IMR-90 (cell line): ENCODE data around the gene ARMH3. TPM values are rescaled to one million over a fixed set of nuclear protein-coding genes. Genes with fewer than 3 reads are reported as not detected.

Source experiments
- ATAC-seq: fragments of 200-7000 bp; cut with Tn5 transposase; 2 replicates; pipeline ENCODE4 v1.9.1; 2020; ENCODE audit warnings: low read depth, mild to moderate bottlenecking, moderate library complexity
- BruUV-seq: library from RNA; stranded (reverse); fragments of 400-500 nt; replicated peaks from 2 replicates; lab custom pipeline; 2021; lab: Mats Ljungman, UMichigan
- CTCF ChIA-PET: fragments of 300-600 bp; formaldehyde crosslinking; extraction: SDS; loops from one replicate; lab custom pipeline; 2021; ENCODE audit warnings: antibody characterized with exemption; lab: Yijun Ruan, JAX
- POLR2A ChIA-PET: fragments of 300-600 bp; sonication (Branson Sonifier 250); formaldehyde crosslinking; loops from one replicate; lab custom pipeline; 2022; ENCODE audit warnings: antibody characterized with exemption; ENCODE audit not compliant: unreplicated experiment; lab: Charles Lee
- DNase-seq: peaks from one replicate; pipeline ENCODE4 v3.0.0; 2013
- H2AFZ ChIP-seq: replicated peaks from 2 replicates; pipeline ENCODE3; 2013; ENCODE audit warnings: low read length, mild to moderate bottlenecking; ENCODE audit not compliant: poor library complexity
- H2AK5ac ChIP-seq: 2 replicates; pipeline ENCODE4 v1.6.1; 2013; ENCODE audit warnings: low read depth, low read length, inconsistent platforms
- H2AK9ac ChIP-seq: replicated peaks from 2 replicates; pipeline ENCODE3; 2013; ENCODE audit warnings: mild to moderate bottlenecking, low read depth, low read length, moderate library complexity; ENCODE audit not compliant: poor library complexity
- H2BK120ac ChIP-seq: 2 replicates; pipeline ENCODE4 v1.6.1; 2013; ENCODE audit warnings: low read depth, low read length, inconsistent platforms
- H2BK15ac ChIP-seq: 3 replicates; pipeline ENCODE4 v1.6.1; 2013; ENCODE audit warnings: low read depth, low read length, inconsistent platforms
- H2BK20ac ChIP-seq: 2 replicates; pipeline ENCODE4 v1.6.1; 2013; ENCODE audit warnings: low read depth, mild to moderate bottlenecking, inconsistent platforms, low read length, moderate library complexity
- H2BK5ac ChIP-seq: 2 replicates; pipeline ENCODE4 v1.6.1; 2013; ENCODE audit warnings: mild to moderate bottlenecking, low read depth, low read length, inconsistent platforms; ENCODE audit not compliant: poor library complexity, severe bottlenecking
- H3K14ac ChIP-seq: replicated peaks from 2 replicates; pipeline ENCODE4 v1.6.1; 2013; ENCODE audit warnings: low read depth, low read length, inconsistent platforms
- H3K18ac ChIP-seq: 2 replicates; pipeline ENCODE4 v1.6.1; 2013; ENCODE audit warnings: low read depth, low read length, control low read depth
- H3K23ac ChIP-seq: 2 replicates; pipeline ENCODE4 v1.6.1; 2013; ENCODE audit warnings: low read depth, low read length, inconsistent platforms
- H3K27ac ChIP-seq: 2 replicates; pipeline ENCODE4 v1.5.1; 2013; ENCODE audit warnings: mild to moderate bottlenecking, control low read depth, low read length; ENCODE audit not compliant: insufficient read depth
- H3K27me3 ChIP-seq: 2 replicates; pipeline ENCODE4 v1.6.1; 2013; ENCODE audit warnings: low read length; ENCODE audit not compliant: control insufficient read depth, insufficient read depth
- H3K36me3 ChIP-seq: 2 replicates; pipeline ENCODE4 v1.6.1; 2013; ENCODE audit warnings: low read length, mixed read lengths; ENCODE audit not compliant: control insufficient read depth, insufficient read depth
- H3K4ac ChIP-seq: 2 replicates; pipeline ENCODE4 v1.6.1; 2013; ENCODE audit warnings: low read depth, low read length, inconsistent platforms
- H3K4me1 ChIP-seq: 2 replicates; pipeline ENCODE4 v1.6.1; 2013; ENCODE audit warnings: low read length, mixed read lengths; ENCODE audit not compliant: control insufficient read depth, insufficient read depth
- H3K4me2 ChIP-seq: 2 replicates; pipeline ENCODE4 v1.6.1; 2013; ENCODE audit warnings: low read depth, mild to moderate bottlenecking, control low read depth, low read length, moderate library complexity
- H3K4me3 ChIP-seq: 2 replicates; pipeline ENCODE4 v1.5.1; 2013; ENCODE audit warnings: low read depth, mild to moderate bottlenecking, control low read depth, low read length, moderate library complexity; ENCODE audit not compliant: insufficient read depth
- H3K56ac ChIP-seq: 2 replicates; pipeline ENCODE4 v1.6.1; 2013; ENCODE audit warnings: low read length, inconsistent platforms; ENCODE audit not compliant: insufficient read depth; ENCODE audit errors: extremely low read depth
- H3K79me1 ChIP-seq, 2 experiments: 2 replicates each; pipeline ENCODE4 v1.6.1; 2013; ENCODE audit warnings: low read length in 2 of 2, inconsistent platforms in 1 of 2, low read depth in 1 of 2
- H3K9ac ChIP-seq: 2 replicates; pipeline ENCODE4 v1.6.1; 2013; ENCODE audit warnings: low read depth, low read length, control low read depth
- H3K9me1 ChIP-seq: 2 replicates; pipeline ENCODE4 v1.6.1; 2013; ENCODE audit warnings: low read length, inconsistent platforms; ENCODE audit not compliant: insufficient read depth
- H3K9me3 ChIP-seq: 2 replicates; pipeline ENCODE4 v1.6.1; 2013; ENCODE audit warnings: low read length; ENCODE audit not compliant: control insufficient read depth, insufficient read depth
- H4K20me1 ChIP-seq: 2 replicates; pipeline ENCODE4 v1.6.1; 2013; ENCODE audit warnings: low read length, inconsistent platforms; ENCODE audit not compliant: insufficient read depth
- H4K5ac ChIP-seq: 2 replicates; pipeline ENCODE4 v1.6.1; 2013; ENCODE audit warnings: mild to moderate bottlenecking, low read depth, low read length, control low read depth
- H4K8ac ChIP-seq, 2 experiments: 2 replicates each; pipeline ENCODE4 v1.6.1; 2013; ENCODE audit warnings: low read depth in 2 of 2, low read length in 2 of 2, control low read depth in 1 of 2, inconsistent platforms in 1 of 2
- H4K91ac ChIP-seq: 2 replicates; pipeline ENCODE4 v1.6.1; 2013; ENCODE audit warnings: low read depth, low read length, inconsistent platforms; ENCODE audit not compliant: insufficient read depth
- CEBPB ChIP-seq: IDR thresholded peaks from 2 replicates; pipeline ENCODE4 v1.6.1; 2012; ENCODE audit warnings: low read depth, low read length, improper control_type of control experiment
- MAFK ChIP-seq: IDR thresholded peaks from 2 replicates; pipeline ENCODE4 v1.6.1; 2012; ENCODE audit warnings: low read depth, low read length, improper control_type of control experiment
- RFX5 ChIP-seq: IDR thresholded peaks from 2 replicates; pipeline ENCODE4 v1.8.0; 2012; ENCODE audit warnings: low read depth, mild to moderate bottlenecking, low read length, moderate library complexity
- WGBS, 2 experiments: methylation state at CpG; one replicate each; pipeline versions ENCODE4 v1.1.5 to v1.1.7; 2013; ENCODE audit warnings: missing lambda C conversion rate in 2 of 2; ENCODE audit not compliant: insufficient read length in 1 of 2; ENCODE audit errors: extremely low coverage in 2 of 2; 5-methylcytosine and 5-hydroxymethylcytosine counted together
- dilution Hi-C: fragments of 300-500 bp; cut with HindIII; formaldehyde crosslinking; loops from one replicate; pipeline ENCODE4 v1.14.3; 2018; ENCODE audit warnings: low sequenced_read_pairs; ENCODE audit not compliant: unreplicated experiment
- in situ Hi-C: fragments of 300-500 bp; cut with MboI; formaldehyde crosslinking; loops from 3 replicates; pipeline ENCODE4 v1.14.3; 2019; ENCODE audit warnings: low sequenced_read_pairs, inconsistent platforms, mixed read lengths
- intact Hi-C: fragments of 100-400 bp; cut with micrococcal nuclease; formaldehyde crosslinking; loops from 2 replicates; pipeline ENCODE4 v1.10.0; 2022
- polyA plus RNA-seq, 3 experiments: library from polyadenylated mRNA; depleted of rRNA; stranded (reverse); fragments of >200 nt; gene quantifications; 2 replicates each; pipeline ENCODE4 v1.2.3, GENCODE V29; 2012; ENCODE audit warnings: low replicate concordance in 1 of 3
- total RNA-seq: library from RNA; depleted of rRNA; stranded (reverse); fragments of >200 nt; gene quantifications from 2 replicates; pipeline ENCODE4 v1.2.3, GENCODE V29; 2012

ARMH3 gene
- total and polyA plus RNA-seq, 2 of the 4 experiments (the other 2 are of a cell fraction) = 12.1 to 13.1 TPM

DNA sequence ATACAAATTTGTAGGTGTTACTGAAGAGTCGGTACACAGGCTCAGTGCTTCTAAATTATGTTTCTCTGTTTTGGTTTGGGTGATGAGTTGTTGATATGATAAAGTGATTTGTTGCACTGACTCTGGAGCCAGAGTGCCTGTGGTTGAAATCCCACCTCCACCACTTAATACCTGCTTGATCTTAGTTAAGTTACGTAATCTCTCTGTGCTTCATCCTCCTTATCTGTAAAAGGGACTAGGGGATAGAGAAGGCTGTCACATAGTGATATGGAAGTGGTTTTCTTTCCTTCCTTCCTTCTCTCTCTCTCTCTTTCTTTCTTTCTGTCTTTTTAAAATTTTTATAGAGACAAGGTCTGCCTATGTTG is 8.5 kb upstream of the ARMH3 start:
- H3K27me3 ChIP-seq = no peaks in the 10 kb centered on the region
- in situ Hi-C loops (no loop called here), intact Hi-C loops (no loop called here), dilution Hi-C loops (no loop called here)
- no peak overlapping the region for H3K56ac ChIP-seq
- peaks cover 22% of the 10 kb centered on the region for H3K4me1 ChIP-seq
- H2AK5ac ChIP-seq = peak overlapping the region; percentile 5; the same call in 1 of the 2 replicates
- H2BK120ac ChIP-seq = no peak overlapping the region; the same call in 1 of the 2 replicates
- H3K4me2 ChIP-seq = no peak overlapping the region
- 0 out of 2 replicates have a peak overlapping the region, but pooled peaks have one; percentile 11 for H3K23ac ChIP-seq
- DNase-seq = no peak
- H4K5ac ChIP-seq = peak overlapping the region; percentile 54
- no peaks in the 10 kb centered on the region for H3K9me3 ChIP-seq
- no TSS peak for BruUV-seq
- peak overlapping the region; percentile 26; the same call in 1 of the 3 replicates for H2BK15ac ChIP-seq
- TF ChIP-seq RFX5 (no peak), CEBPB (peak; percentile 67), MAFK (no peak)
- no peak overlapping the region for H2AFZ ChIP-seq
- H4K20me1 ChIP-seq = peaks cover 33% of the 10 kb centered on the region
- no peak overlapping the region for H3K4me3 ChIP-seq
- H3K27ac ChIP-seq = peak overlapping the region; percentile 15; the same call in 1 of the 2 replicates
- peak overlapping the region; percentile 24; the same call in 1 of the 2 replicates for H3K4ac ChIP-seq
- ATAC-seq = no peak
- POLR2A ChIA-PET = no interaction called here
- no peak overlapping the region for H3K18ac ChIP-seq
- peaks cover 19% of the 10 kb centered on the region for H3K9me1 ChIP-seq
- CTCF ChIA-PET = no interaction called here
- no peak overlapping the region for H3K9ac ChIP-seq
- WGBS, 2 experiments = no CpG with 5 or more reads among the region's 2 CpGs
- 0 out of 2 replicates have a peak overlapping the region, but pooled peaks have one; percentile 16 for H3K14ac ChIP-seq
- peaks cover 19% of the 10 kb centered on the region for H3K36me3 ChIP-seq
- peak overlapping the region; percentile 6 for H2AK9ac ChIP-seq
- peak overlapping the region; percentile 26; the same call in 1 of the 2 replicates for H4K91ac ChIP-seq
- no peak overlapping the region for H2BK5ac ChIP-seq
- H4K8ac ChIP-seq = peak overlapping the region; percentile 63 to 82
- peak overlapping the region; percentile 29; the same call in 1 of the 2 replicates for H2BK20ac ChIP-seq
- peaks cover 14 to 35% of the 10 kb centered on the region in 2 experiments; a peak in 3 of 4 replicates for H3K79me1 ChIP-seq
